ENCODE measurements around the gene FARS2.

Gene FARS2

GRCh38 chr6:5490501-5491069 is 229.3 kb downstream of the FARS2 start:
- Histone ChIP-seq H3K27ac (ENCODE audit: low read length) (no peak overlapping the region), H3K9ac (ENCODE audit: low read depth, low read length) (no peak overlapping the region), H3K79me2 (ENCODE audit: insufficient read depth, low read length) (no peaks in the 10 kb centered on the region; the same call in 1 of the 2 replicates), H3K4me2 (ENCODE audit: insufficient read depth, low read length) (no peak overlapping the region), H3K9me3 (ENCODE audit: insufficient read depth, low read length, severe bottlenecking) (no peaks in the 10 kb centered on the region), H4K20me1 (ENCODE audit: insufficient read depth, low read length) (no peaks in the 10 kb centered on the region), H3K4me3 (ENCODE audit: low read depth in 1 of 2, low read length in 2 of 2) (no peak overlapping the region), H2AFZ (ENCODE audit: low read depth, low read length) (no peak overlapping the region), H3K27me3 (ENCODE audit: insufficient read depth, low read length, poor library complexity) (no peaks in the 10 kb centered on the region), H3K36me3 (ENCODE audit: insufficient read depth, low read length) (peaks cover 6% of the 10 kb centered on the region; the same call in 1 of the 2 replicates), H3K4me1 (ENCODE audit: insufficient read depth, low read length) (peaks cover 4% of the 10 kb centered on the region; the same call in 1 of the 2 replicates)
- DNase-seq: no peak
- ATAC-seq (ENCODE audit: insufficient read depth, low read depth): no peak
- TF ChIP-seq, protein P1, sequence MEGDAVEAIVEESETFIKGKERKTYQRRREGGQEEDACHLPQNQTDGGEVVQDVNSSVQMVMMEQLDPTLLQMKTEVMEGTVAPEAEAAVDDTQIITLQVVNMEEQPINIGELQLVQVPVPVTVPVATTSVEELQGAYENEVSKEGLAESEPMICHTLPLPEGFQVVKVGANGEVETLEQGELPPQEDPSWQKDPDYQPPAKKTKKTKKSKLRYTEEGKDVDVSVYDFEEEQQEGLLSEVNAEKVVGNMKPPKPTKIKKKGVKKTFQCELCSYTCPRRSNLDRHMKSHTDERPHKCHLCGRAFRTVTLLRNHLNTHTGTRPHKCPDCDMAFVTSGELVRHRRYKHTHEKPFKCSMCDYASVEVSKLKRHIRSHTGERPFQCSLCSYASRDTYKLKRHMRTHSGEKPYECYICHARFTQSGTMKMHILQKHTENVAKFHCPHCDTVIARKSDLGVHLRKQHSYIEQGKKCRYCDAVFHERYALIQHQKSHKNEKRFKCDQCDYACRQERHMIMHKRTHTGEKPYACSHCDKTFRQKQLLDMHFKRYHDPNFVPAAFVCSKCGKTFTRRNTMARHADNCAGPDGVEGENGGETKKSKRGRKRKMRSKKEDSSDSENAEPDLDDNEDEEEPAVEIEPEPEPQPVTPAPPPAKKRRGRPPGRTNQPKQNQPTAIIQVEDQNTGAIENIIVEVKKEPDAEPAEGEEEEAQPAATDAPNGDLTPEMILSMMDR (IDR thresholded peaks at IDR 0.05; ENCODE audit: borderline replicate concordance, extremely low read depth, low read length, poor library complexity, severe bottlenecking): no peak

DNA sequence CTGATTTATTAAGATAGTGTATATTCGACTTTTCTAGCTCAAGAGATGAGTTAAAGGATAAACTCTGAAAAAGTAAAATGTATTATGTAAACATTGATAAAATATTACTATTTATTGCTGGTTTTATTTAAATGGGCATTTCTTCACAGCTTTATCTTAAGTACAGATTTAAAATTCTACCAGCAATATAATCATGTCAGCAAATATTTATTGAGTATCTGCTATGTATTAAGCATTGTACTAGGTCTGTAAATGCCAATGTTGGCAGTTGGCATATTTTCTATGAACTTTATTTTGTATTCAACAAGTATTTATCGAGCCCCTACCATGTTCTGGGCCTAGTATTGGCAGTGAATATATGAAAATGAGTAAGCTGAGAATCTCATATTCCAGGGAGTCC is 231.0 kb downstream of the FARS2 start:
- no peaks in the 10 kb centered on the region; the same call in 1 of the 2 replicates for H3K79me2 ChIP-seq (ENCODE audit: insufficient read depth, low read length)
- no peaks in the 10 kb centered on the region for H3K4me1 ChIP-seq (ENCODE audit: insufficient read depth, low read length)
- H3K27ac ChIP-seq (ENCODE audit: low read length): no peak overlapping the region
- no peak overlapping the region for H3K4me2 ChIP-seq (ENCODE audit: insufficient read depth, low read length)
- no peaks in the 10 kb centered on the region for H4K20me1 ChIP-seq (ENCODE audit: insufficient read depth, low read length)
- H3K9ac ChIP-seq (ENCODE audit: low read depth, low read length): no peak overlapping the region
- ATAC-seq (ENCODE audit: insufficient read depth, low read depth) (no peak), DNase-seq (no peak)
- TF ChIP-seq, protein P1 (IDR thresholded peaks at IDR 0.05; ENCODE audit: borderline replicate concordance, extremely low read depth, low read length, poor library complexity, severe bottlenecking): no peak
- TF ChIP-seq EZH2 (IDR thresholded peaks at IDR 0.05; ENCODE audit: borderline replicate concordance, low read depth, low read length, severe bottlenecking): no peak
- H3K36me3 ChIP-seq (ENCODE audit: insufficient read depth, low read length): peaks cover 2% of the 10 kb centered on the region; the same call in 1 of the 2 replicates
- H3K27me3 ChIP-seq (ENCODE audit: insufficient read depth, low read length, poor library complexity): no peaks in the 10 kb centered on the region
- H3K9me3 ChIP-seq (ENCODE audit: insufficient read depth, low read length, severe bottlenecking): no peaks in the 10 kb centered on the region
- H2AFZ ChIP-seq (ENCODE audit: low read depth, low read length): no peak overlapping the region
- H3K4me3 ChIP-seq (ENCODE audit: low read depth in 1 of 2, low read length in 2 of 2): no peak overlapping the region

DNA sequence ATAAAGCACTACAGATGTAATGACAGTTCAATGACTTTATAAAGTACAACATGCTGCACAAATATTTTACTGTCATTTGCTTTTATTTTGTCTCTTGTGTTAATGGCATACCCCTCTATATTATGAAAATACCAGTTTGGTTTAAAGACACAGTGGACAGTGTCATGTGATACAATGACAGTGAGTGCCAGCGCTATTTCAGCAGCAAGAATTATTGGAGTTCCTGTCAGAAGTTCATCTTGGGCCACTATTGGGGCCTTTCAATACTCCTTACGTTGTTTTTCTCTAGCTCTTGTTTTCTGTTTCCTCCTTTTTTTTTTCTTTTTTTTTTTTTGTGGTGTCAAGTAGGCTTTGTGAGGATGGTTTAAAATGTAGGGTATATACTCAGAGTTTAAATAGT is 232.5 kb downstream of the FARS2 start:
- DNase-seq: no peak
- TF ChIP-seq EZH2 (IDR thresholded peaks at IDR 0.05; ENCODE audit: borderline replicate concordance, low read depth, low read length, severe bottlenecking): no peak
- TF ChIP-seq, protein P1 (IDR thresholded peaks at IDR 0.05; ENCODE audit: borderline replicate concordance, extremely low read depth, low read length, poor library complexity, severe bottlenecking): no peak
- ATAC-seq (ENCODE audit: insufficient read depth, low read depth): no peak
- no peaks in the 10 kb centered on the region for H4K20me1 ChIP-seq (ENCODE audit: insufficient read depth, low read length)
- H3K4me1 ChIP-seq (ENCODE audit: insufficient read depth, low read length): no peaks in the 10 kb centered on the region
- no peak overlapping the region for H3K9ac ChIP-seq (ENCODE audit: low read depth, low read length)
- no peak overlapping the region for H2AFZ ChIP-seq (ENCODE audit: low read depth, low read length)
- no peaks in the 10 kb centered on the region for H3K9me3 ChIP-seq (ENCODE audit: insufficient read depth, low read length, severe bottlenecking)
- no peaks in the 10 kb centered on the region for H3K36me3 ChIP-seq (ENCODE audit: insufficient read depth, low read length)
- no peak overlapping the region for H3K27ac ChIP-seq (ENCODE audit: low read length)
- H3K79me2 ChIP-seq (ENCODE audit: insufficient read depth, low read length): no peaks in the 10 kb centered on the region; the same call in 1 of the 2 replicates
- no peaks in the 10 kb centered on the region for H3K27me3 ChIP-seq (ENCODE audit: insufficient read depth, low read length, poor library complexity)
- H3K4me3 ChIP-seq (ENCODE audit: low read depth in 1 of 2, low read length in 2 of 2): no peak overlapping the region
- no peak overlapping the region for H3K4me2 ChIP-seq (ENCODE audit: insufficient read depth, low read length)
